Activated naive CD8-positive, alpha-beta T cell (primary cell): Measurements from ENCODE around the gene CAMK1G.
A peak's percentile ranks its signal among the peaks of the same experiment; 100 is the strongest.

Experiments used
- H3K27ac Mint-ChIP-seq: one replicate; pipeline ENCODE4 v1.8.0; 2021; ENCODE audit warnings: mixed read lengths
- H3K27me3 Mint-ChIP-seq: one replicate; pipeline ENCODE4 v1.8.0; 2021; ENCODE audit warnings: mixed read lengths
- H3K36me3 Mint-ChIP-seq: one replicate; pipeline ENCODE4 v1.8.0; 2021; ENCODE audit warnings: mixed read lengths
- H3K4me1 Mint-ChIP-seq: one replicate; pipeline ENCODE4 v1.8.0; 2021; ENCODE audit warnings: low read depth, mixed read lengths
- H3K4me3 Mint-ChIP-seq: one replicate; pipeline ENCODE4 v1.8.0; 2021; ENCODE audit warnings: mild to moderate bottlenecking, mixed read lengths
- H3K9me3 Mint-ChIP-seq: one replicate; pipeline ENCODE4 v1.8.0; 2021; ENCODE audit warnings: low read depth, mixed read lengths

The CAMK1G gene

GRCh38 chr1:209617047-209617673, 33.6 kb downstream of the CAMK1G start:
- Mint-ChIP-seq H3K27ac (no peak overlapping the region), H3K4me3 (no peak overlapping the region), H3K9me3 (no peaks in the 10 kb centered on the region), H3K4me1 (peaks cover 7% of the 10 kb centered on the region), H3K27me3 (no peaks in the 10 kb centered on the region), H3K36me3 (peaks cover 5% of the 10 kb centered on the region)

DNA sequence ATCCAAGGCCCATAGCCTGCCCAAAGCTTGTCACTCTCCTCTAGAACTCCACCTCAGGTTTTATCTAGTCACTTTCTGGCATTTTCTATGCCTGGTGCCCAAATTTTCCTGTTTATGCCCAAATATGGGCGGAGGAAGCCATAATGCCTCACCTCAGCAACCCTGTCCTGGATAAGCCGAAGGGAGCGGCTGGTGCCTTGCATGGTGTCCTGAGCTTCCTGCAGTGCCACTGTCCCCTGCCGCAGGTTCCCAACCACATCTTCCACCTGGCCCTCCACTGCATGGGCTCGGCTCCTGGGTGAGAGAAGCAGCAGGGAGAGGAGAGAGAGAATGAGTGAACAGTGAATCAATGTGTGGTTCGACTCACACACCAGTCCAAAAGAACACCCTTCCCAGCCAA, 34.2 kb downstream of the CAMK1G start:
- peaks cover 5% of the 10 kb centered on the region for H3K36me3 Mint-ChIP-seq
- H3K27me3 Mint-ChIP-seq = no peaks in the 10 kb centered on the region
- no peaks in the 10 kb centered on the region for H3K9me3 Mint-ChIP-seq
- no peak overlapping the region for H3K4me3 Mint-ChIP-seq
- H3K27ac Mint-ChIP-seq = no peak overlapping the region
- H3K4me1 Mint-ChIP-seq = peaks cover 7% of the 10 kb centered on the region

- H3K27me3 Mint-ChIP-seq = no peaks in the 10 kb centered on the region
- no peaks in the 10 kb centered on the region for H3K9me3 Mint-ChIP-seq
- peaks cover 5% of the 10 kb centered on the region for H3K36me3 Mint-ChIP-seq
These were observed 34.8 kb downstream of the CAMK1G start for GRCh38 chr1:209618291-209618690.

DNA sequence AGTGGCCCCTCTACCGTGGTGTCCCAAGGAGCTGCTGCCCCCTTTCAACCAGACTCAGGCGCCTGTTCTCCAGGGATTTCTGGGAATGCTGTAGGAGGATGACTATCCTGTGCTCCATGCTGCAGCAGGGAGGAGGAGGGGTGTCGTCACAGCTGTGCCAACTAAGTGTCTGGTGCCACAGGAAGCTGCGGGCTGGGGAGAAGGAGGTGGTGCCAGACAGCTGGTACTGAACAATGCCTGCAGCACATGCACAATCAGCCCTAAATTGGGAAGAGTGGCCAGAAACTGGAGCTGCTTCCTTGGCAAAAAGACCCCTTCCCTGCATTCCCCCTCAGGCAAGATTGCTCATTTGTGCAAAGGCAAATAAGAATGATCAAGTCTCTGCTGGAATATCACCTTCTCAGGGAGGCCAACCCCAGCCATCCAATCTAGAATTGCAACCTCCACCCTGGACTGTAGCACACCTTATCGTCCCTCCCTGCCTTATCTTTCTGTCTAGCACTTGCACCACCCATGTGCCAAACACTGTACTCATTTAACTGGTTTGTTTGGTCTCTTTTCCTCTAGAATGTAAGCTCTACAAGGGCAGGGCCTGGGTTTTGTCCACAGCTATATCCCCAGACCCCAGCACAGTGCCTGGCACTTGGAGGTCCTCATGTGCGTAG, 35.4 kb downstream of the CAMK1G start:
- Mint-ChIP-seq H3K27me3 (no peaks in the 10 kb centered on the region), H3K4me1 (peaks cover 7% of the 10 kb centered on the region), H3K27ac (no peak overlapping the region), H3K4me3 (no peak overlapping the region), H3K9me3 (no peaks in the 10 kb centered on the region), H3K36me3 (peaks cover 5% of the 10 kb centered on the region)

More at GRCh38 chr1:209618291-209618690, 34.8 kb downstream of the CAMK1G start:
- Mint-ChIP-seq H3K4me3 (no peak overlapping the region), H3K27ac (no peak overlapping the region), H3K4me1 (peaks cover 7% of the 10 kb centered on the region)

- no peak overlapping the region for H3K4me3 Mint-ChIP-seq
- peaks cover 7% of the 10 kb centered on the region for H3K4me1 Mint-ChIP-seq
- H3K9me3 Mint-ChIP-seq = no peaks in the 10 kb centered on the region
- H3K27ac Mint-ChIP-seq = no peak overlapping the region
- H3K36me3 Mint-ChIP-seq = peaks cover 4% of the 10 kb centered on the region
- no peaks in the 10 kb centered on the region for H3K27me3 Mint-ChIP-seq
These were observed 36.4 kb downstream of the CAMK1G start for GRCh38 chr1:209619696-209620486.

GRCh38 chr1:209620487-209620884, 37.0 kb downstream of the CAMK1G start:
- Mint-ChIP-seq H3K27ac (no peak overlapping the region), H3K4me3 (no peak overlapping the region), H3K36me3 (peaks cover 3% of the 10 kb centered on the region), H3K9me3 (no peaks in the 10 kb centered on the region), H3K4me1 (peaks cover 7% of the 10 kb centered on the region), H3K27me3 (no peaks in the 10 kb centered on the region)

- Mint-ChIP-seq H3K4me3 (no peak overlapping the region), H3K4me1 (peaks cover 7% of the 10 kb centered on the region), H3K36me3 (no peaks in the 10 kb centered on the region), H3K27ac (no peak overlapping the region), H3K27me3 (no peaks in the 10 kb centered on the region), H3K9me3 (no peaks in the 10 kb centered on the region)
These were observed 37.8 kb downstream of the CAMK1G start for GRCh38 chr1:209621286-209621685.

DNA sequence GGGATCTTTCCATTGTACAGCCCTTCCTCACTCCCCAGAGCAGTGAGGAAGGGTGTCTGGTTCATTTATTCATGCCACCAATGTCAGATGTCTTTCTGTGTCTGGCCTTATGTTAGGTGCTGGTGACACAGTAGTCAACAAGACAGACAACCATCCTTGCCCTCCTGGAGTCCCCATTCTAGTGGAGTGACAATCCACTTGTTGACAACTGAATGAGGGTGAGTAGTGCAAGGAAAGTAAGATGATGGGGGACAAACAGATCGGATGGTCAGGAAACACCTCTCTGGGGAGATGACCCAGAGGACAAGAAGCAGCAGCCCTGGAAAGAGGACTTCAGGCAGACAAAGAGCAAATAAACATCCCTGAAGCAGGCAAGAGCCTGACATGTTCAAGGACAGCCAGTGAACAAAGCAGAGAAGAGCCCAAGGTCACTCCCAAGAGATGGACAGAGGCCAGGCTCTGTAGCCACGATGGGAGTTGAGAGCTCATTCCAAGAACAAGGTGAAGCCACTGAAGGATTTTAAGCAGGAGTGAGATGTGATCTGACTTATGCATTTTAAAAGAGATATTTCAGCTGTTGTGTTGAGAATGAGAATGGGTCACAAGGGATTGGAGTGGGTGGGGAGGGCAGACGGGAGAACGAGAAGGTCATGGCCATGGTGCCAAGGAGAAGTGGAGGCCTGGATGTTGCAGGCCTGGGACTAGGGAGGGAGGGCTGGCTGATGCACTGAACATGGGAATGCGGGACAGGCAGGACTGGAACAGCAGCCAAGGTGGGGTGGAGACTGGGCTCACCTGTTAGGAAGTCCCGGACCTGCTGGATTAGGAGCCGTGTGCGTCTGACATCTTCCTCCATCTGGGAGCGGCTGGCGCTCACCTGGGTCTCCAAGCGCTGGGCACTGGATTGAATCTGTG, 38.5 kb downstream of the CAMK1G start:
- no peak overlapping the region for H3K4me3 Mint-ChIP-seq
- no peaks in the 10 kb centered on the region for H3K9me3 Mint-ChIP-seq
- peaks cover 7% of the 10 kb centered on the region for H3K4me1 Mint-ChIP-seq
- no peaks in the 10 kb centered on the region for H3K27me3 Mint-ChIP-seq
- H3K27ac Mint-ChIP-seq = no peak overlapping the region
- no peaks in the 10 kb centered on the region for H3K36me3 Mint-ChIP-seq

GRCh38 chr1:209622841-209623829, 39.6 kb downstream of the CAMK1G start:
- Mint-ChIP-seq H3K36me3 (no peaks in the 10 kb centered on the region), H3K4me1 (peaks cover 7% of the 10 kb centered on the region), H3K27ac (no peak overlapping the region), H3K27me3 (no peaks in the 10 kb centered on the region), H3K9me3 (no peaks in the 10 kb centered on the region), H3K4me3 (no peak overlapping the region)

DNA sequence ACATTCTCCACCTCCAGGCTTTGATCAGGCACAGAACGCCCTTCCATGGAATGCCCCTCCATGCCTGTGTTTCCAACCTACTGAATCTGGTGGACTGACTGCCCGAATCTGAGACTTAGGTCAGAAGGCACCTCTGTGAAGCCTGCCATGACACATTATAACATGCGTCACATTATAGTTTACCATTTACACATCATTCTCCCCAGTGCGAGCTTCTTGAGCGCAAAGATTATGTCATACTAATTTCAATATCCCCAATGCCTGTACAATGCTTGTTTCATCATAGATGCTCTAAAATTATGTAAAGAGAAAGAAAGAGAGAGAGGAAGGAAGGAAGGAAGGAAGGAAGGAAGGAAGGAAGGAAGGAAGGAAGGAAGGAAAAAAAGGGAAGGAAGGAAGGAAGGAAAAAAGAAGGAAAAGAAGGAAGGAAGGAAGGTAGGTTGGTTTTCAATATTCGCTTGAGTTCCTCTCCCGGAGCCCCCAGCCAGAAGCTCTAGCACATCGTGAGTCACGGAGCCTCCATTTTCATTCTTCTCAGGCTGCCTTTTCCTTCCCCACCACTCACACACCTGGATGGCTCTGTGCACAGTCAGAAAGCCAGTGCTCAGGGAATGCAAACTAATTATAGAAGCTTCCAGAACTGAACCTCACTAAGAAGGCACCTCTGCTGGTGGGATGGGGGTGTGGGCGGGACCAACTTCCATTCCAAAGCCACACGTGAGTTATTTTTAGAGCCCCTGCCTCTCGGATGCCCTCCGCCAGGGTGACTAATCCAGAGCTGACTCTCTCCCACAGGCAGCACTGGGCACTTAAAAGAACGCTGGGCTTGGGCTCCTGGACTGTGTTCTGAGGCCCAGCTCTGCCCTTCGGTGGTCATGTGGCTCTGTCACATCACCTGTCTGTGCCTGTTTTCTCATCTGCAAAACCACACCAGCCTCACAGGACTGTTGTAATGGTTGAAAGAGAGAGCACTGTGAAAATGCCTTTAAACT, 41.3 kb downstream of the CAMK1G start:
- Mint-ChIP-seq H3K4me1 (no peaks in the 10 kb centered on the region), H3K27me3 (no peaks in the 10 kb centered on the region), H3K27ac (peak overlapping the region; percentile 11), H3K9me3 (no peaks in the 10 kb centered on the region), H3K4me3 (no peak overlapping the region), H3K36me3 (no peaks in the 10 kb centered on the region)

DNA sequence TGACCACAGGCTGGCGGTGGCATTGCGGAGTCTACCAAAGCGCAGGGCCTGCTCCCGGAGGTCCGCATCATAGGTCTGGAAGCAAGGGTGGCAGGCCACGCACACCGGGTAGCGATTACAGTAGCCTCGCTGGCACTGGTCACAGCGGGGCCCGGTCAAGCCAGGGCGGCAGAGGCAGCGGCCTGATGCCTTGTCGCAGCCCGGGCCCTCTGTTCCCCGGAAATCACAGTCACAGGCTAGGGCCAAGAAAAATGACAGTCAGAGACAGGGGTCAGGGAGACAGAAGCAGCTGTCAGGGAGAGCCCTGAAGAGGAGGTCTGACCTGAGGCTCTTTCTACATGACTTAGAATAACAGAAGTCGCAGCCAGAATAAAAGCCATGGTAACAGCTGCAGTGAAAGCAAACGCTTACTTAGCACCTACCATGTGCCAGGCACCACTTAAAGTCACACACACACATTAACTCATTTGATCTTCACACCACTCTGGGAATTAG, 42.3 kb downstream of the CAMK1G start:
- H3K4me3 Mint-ChIP-seq = no peak overlapping the region
- no peaks in the 10 kb centered on the region for H3K4me1 Mint-ChIP-seq
- H3K36me3 Mint-ChIP-seq = no peaks in the 10 kb centered on the region
- H3K9me3 Mint-ChIP-seq = no peaks in the 10 kb centered on the region
- H3K27ac Mint-ChIP-seq = no peak overlapping the region
- H3K27me3 Mint-ChIP-seq = no peaks in the 10 kb centered on the region

GRCh38 chr1:209626346-209627026, 43.0 kb downstream of the CAMK1G start:
- Mint-ChIP-seq H3K27me3 (no peaks in the 10 kb centered on the region), H3K9me3 (no peaks in the 10 kb centered on the region), H3K4me3 (no peak overlapping the region), H3K27ac (no peak overlapping the region), H3K4me1 (no peaks in the 10 kb centered on the region), H3K36me3 (no peaks in the 10 kb centered on the region)
